Suprapubic skin (tissue), 4 donors: ENCODE results near the gene UBR3. TPM values are rescaled to one million over a fixed set of nuclear protein-coding genes. Genes with fewer than 3 reads are reported as not detected.

Experiments used
- DNase-seq, 2 donors: peaks; one replicate each; pipeline ENCODE4 v3.0.0-alpha.2; 2019; ENCODE audit warnings: low spot score in 2 of 2
- H3K27ac ChIP-seq: fragments of 200-600 bp; sonication (generic); one replicate; pipeline ENCODE4 v1.5.1; 2019
- H3K27me3 ChIP-seq: fragments of 200-600 bp; sonication (generic); one replicate; pipeline ENCODE4 v1.5.1; 2019
- H3K36me3 ChIP-seq: fragments of 200-600 bp; sonication (generic); one replicate; pipeline ENCODE4 v1.5.1; 2019
- H3K4me1 ChIP-seq: fragments of 200-600 bp; sonication (generic); one replicate; pipeline ENCODE4 v1.5.1; 2019
- H3K4me3 ChIP-seq: fragments of 200-600 bp; sonication (generic); one replicate; pipeline ENCODE4 v1.5.1; 2019; ENCODE audit warnings: mild to moderate bottlenecking
- H3K9me3 ChIP-seq: fragments of 200-600 bp; sonication (generic); one replicate; pipeline ENCODE4 v1.5.1; 2019
- CTCF ChIP-seq, 2 donors: fragments of 200-600 bp in 1 of 2; fragments of 450-650 bp in 1 of 2; sonication (generic) in 1 of 2; IDR thresholded peaks; one replicate each; pipeline ENCODE4 v1.5.1; 2016 to 2019; ENCODE audit warnings: antibody characterized with exemption in 2 of 2, mild to moderate bottlenecking in 1 of 2, moderate library complexity in 1 of 2
- EP300 ChIP-seq: sonication (generic); formaldehyde crosslinking; IDR thresholded peaks from one replicate; pipeline ENCODE4 v1.6.1; 2017; ENCODE audit warnings: antibody characterized with exemption
- POLR2A ChIP-seq, 2 donors: fragments of 450-650 bp; IDR thresholded peaks; one replicate each; pipeline ENCODE4 v1.6.1; 2017; ENCODE audit warnings: antibody characterized with exemption in 2 of 2, mild to moderate bottlenecking in 2 of 2, moderate library complexity in 2 of 2
- POLR2AphosphoS5 ChIP-seq, 3 donors: sonication (generic); formaldehyde crosslinking; IDR thresholded peaks; one replicate each; pipeline ENCODE4 v1.6.1; 2017; ENCODE audit warnings: antibody characterized with exemption in 3 of 3
- WGBS: methylation state at CpG from one replicate; pipeline ENCODE4 v1.1.5; 2018; 5-methylcytosine and 5-hydroxymethylcytosine counted together
- total RNA-seq, 4 donors: library from RNA; depleted of rRNA; stranded (reverse); fragments of >200 nt; gene quantifications; one replicate each; pipeline ENCODE4 v1.1.0, GENCODE V29; 2016

Gene UBR3
- total RNA-seq, 4 donors from 2014 or later, result 41.9 to 140 (median 60.4) TPM

GRCh38 chr2:169975221-169975620 is 148.0 kb downstream of the UBR3 start:
- Histone ChIP-seq H3K27me3 (no peaks in the 10 kb centered on the region), H3K9me3 (peaks cover 10% of the 10 kb centered on the region), H3K4me1 (no peaks in the 10 kb centered on the region), H3K27ac (no peak overlapping the region), H3K4me3 (no peak overlapping the region), H3K36me3 (peaks cover 8% of the 10 kb centered on the region)
- TF ChIP-seq POLR2A (IDR thresholded peaks at IDR 0.05) (no peak), POLR2AphosphoS5 (IDR thresholded peaks at IDR 0.05) (no peak), CTCF (IDR thresholded peaks at IDR 0.05) (no peak), EP300 (no peak)
- whole genome bisulfite sequencing, result 55% methylated on average over 3 of the region's 3 CpGs
- DNase-seq, result no peak

DNA sequence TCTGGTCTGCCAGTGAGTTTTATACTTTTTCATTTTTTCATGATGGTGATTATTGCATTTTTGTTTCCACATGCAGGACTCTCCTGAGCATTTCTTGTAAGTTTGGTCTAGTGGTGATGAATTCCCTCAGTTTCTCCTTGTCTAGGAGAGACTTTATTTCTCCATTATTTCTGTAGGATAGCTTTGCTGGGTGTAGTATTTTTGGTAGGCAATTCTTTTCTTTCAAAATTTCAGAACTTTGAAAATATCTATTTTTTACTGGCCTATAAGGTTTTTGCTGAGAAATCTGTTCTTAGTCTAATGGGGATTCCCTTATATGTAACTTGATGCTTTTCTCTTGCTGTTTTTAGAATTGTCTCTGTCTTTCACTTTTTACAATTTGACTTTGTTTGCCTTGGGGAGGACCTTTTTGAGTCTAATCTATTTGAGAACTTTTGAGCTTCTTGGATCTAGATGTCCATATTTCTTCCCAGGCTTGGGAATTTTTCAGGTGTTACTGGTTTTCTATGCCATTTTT is 149.1 kb downstream of the UBR3 start:
- TF ChIP-seq POLR2AphosphoS5 (IDR thresholded peaks at IDR 0.05) (no peak), CTCF (IDR thresholded peaks at IDR 0.05) (no peak), POLR2A (IDR thresholded peaks at IDR 0.05) (no peak), EP300 (no peak)
- DNase-seq, result no peak
- Histone ChIP-seq H3K27ac (no peak overlapping the region), H3K9me3 (peaks cover 10% of the 10 kb centered on the region), H3K27me3 (no peaks in the 10 kb centered on the region), H3K4me3 (no peak overlapping the region), H3K36me3 (peaks cover 8% of the 10 kb centered on the region), H3K4me1 (no peaks in the 10 kb centered on the region)

GRCh38 chr2:169977530-169977929 is 150.3 kb downstream of the UBR3 start:
- TF ChIP-seq POLR2AphosphoS5 (IDR thresholded peaks at IDR 0.05), result no peak
- no peak for TF ChIP-seq POLR2A (IDR thresholded peaks at IDR 0.05)
- TF ChIP-seq EP300, result no peak
- no peak for TF ChIP-seq CTCF (IDR thresholded peaks at IDR 0.05)
- Histone ChIP-seq H3K27me3 (no peaks in the 10 kb centered on the region), H3K27ac (no peak overlapping the region), H3K4me1 (no peaks in the 10 kb centered on the region), H3K36me3 (peaks cover 8% of the 10 kb centered on the region), H3K4me3 (no peak overlapping the region), H3K9me3 (peaks cover 10% of the 10 kb centered on the region)
- DNase-seq, result no peak
- 95% methylated on average over 3 of the region's 3 CpGs for WGBS

DNA sequence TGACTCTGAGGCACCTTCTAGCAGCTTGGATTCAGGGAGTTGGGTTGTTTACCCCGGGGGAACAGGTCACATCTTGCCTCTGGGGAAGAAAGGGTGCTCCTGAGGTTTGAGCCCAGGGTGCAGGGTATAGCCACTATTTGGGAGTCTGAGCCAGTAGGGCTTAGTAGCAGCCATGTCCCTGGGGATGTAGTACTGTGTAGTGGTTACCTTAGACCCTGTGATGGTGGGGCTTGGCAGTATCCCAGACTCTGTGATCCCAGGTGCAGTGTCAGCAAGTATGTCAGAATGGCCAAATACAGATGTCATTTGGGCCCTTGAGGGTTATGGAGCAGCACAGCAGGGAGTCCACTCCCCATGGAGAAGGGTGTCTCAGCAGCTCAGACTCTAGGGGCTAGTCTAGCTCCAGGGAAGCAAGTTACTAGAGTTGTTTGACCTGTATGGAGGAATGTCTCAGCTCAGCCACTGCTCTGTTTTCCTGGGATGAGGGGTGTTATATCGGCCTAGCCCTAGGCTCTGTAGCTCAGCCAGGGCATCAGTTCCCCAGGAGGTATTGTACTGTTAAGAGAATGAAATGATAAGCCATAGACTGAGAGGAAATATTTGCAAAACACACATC is 151.3 kb downstream of the UBR3 start:
- Histone ChIP-seq H3K36me3 (peaks cover 8% of the 10 kb centered on the region), H3K4me3 (no peak overlapping the region), H3K9me3 (peaks cover 10% of the 10 kb centered on the region), H3K27me3 (no peaks in the 10 kb centered on the region), H3K4me1 (no peaks in the 10 kb centered on the region), H3K27ac (no peak overlapping the region)
- TF ChIP-seq POLR2AphosphoS5 (IDR thresholded peaks at IDR 0.05) (no peak), EP300 (no peak), POLR2A (IDR thresholded peaks at IDR 0.05) (no peak), CTCF (IDR thresholded peaks at IDR 0.05) (no peak)
- DNase-seq, result no peak
- 85% methylated on average over 1 of the region's 2 CpGs for WGBS

GRCh38 chr2:169979025-169979424 is 151.8 kb downstream of the UBR3 start:
- no peaks in the 10 kb centered on the region for H3K27me3 ChIP-seq
- peaks cover 10% of the 10 kb centered on the region for H3K9me3 ChIP-seq
- H3K4me3 ChIP-seq, result no peak overlapping the region
- no peak overlapping the region for H3K27ac ChIP-seq
- TF ChIP-seq CTCF (IDR thresholded peaks at IDR 0.05), result no peak
- no peak for DNase-seq
- peaks cover 8% of the 10 kb centered on the region for H3K36me3 ChIP-seq
- 73% methylated on average over 2 of the region's 2 CpGs for WGBS
- H3K4me1 ChIP-seq, result no peaks in the 10 kb centered on the region
